GM21381 (cell line): Measurements from ENCODE around the gene CCN2.

Experiments
- ATAC-seq: cut with Tn5 transposase; IDR thresholded peaks from one replicate; pipeline ENCODE4 v1.9.1; 2021; ENCODE audit warnings: mild to moderate bottlenecking, moderate library complexity; ENCODE audit not compliant: unreplicated experiment

The CCN2 gene

DNA sequence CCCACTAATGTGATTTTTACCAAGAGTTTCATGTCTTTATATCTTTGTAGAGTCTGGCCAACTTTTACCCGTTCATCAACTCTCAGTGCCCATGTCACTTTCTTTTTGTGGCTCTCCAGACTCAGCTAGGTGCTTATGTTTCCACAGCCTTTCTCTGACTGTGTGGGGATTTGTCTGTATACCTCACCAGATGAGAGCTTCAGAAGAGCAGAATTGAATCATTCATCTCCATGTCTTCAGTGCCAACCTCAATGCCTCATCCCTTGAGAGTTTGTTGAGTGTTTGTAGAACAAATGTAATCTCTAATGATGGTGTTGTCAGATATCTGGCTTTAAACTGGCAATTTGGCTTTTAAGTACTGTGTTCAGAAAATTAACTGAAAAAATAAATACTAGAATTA lies 16.8 kb upstream of the CCN2 start:
- no peak for ATAC-seq

DNA sequence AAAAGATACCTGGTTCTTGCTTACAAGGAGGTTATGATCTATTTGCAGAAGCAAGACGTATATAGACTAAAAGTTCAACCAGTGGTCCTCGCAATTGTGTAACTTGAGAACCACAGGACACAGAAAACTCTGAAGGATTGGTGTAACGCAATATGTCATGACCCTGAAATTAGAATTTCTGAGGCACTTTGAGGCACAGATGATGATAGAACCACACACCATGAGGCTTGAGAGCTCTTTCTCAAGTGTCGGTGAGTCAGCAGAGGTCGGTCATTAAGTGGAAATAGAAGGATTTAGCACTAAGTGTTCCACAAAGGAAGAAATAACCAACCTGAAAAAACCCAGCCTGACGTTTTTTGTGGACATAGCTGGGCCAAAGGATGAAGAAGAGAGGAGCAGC lies 15.3 kb upstream of the CCN2 start:
- ATAC-seq = no peak

DNA sequence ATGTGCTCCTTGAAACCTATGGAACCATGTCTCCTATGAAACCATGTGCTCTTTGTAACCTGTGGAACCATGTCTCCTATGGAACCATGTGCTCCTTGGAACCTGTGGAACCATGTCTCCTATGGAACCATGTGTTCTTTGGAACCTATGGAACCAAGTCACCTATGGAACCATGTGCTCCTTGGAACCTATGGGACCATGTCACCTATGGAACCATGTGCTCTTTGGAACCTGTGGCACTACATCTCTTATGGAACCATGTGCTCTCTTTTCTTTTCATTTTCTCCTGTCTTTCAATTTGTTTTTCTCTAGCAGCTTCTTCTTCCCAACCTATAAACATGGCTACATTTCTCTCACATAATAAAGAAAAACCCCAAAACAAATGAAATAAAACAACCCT lies 11.9 kb upstream of the CCN2 start:
- no peak for ATAC-seq

GRCh38 chr6:131960371-131961133 lies 9.4 kb upstream of the CCN2 start:
- ATAC-seq = no peak

DNA sequence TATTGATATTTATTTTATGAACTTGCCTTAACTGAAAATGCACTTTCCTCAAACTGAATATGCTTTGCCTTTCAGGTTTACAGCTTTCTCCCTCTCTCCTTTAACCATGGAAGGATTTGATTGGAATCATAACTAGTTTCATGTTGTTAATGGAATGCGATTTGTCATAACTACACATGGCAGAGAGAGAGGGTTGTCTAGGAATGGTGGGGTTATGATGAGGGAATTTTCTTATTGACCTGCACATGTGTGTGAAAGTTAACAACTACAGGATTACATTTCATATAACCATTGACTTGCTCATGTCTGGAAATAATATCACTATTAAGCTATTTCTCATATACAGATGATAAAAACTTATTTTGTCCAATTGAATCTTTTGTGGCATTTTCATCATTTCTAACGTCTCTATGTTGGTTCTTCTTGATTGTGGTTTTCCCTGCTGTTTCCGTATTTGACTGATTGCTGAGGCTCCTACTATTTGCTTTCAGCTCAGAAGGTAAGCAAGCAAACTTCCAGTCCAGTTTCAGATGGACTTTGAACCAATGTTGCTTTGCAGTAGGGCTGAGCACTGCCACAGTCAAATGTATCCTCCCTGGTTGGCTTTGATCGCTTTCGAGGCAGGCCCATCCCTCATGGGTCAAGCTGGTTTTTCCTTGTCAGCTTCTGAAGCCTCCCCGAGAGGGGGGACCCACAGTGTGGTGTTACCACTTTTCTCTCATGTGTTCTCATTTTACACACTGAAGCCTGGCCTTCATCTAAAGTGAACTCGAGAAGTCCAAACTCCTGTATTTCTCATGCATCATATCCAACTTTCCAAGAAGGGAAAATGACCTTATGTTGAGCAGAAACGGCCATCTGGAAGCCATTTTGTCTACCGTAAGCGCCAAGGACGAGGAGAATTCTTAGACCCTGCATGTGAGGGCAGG lies 7.6 kb upstream of the CCN2 start:
- no peak for ATAC-seq

DNA sequence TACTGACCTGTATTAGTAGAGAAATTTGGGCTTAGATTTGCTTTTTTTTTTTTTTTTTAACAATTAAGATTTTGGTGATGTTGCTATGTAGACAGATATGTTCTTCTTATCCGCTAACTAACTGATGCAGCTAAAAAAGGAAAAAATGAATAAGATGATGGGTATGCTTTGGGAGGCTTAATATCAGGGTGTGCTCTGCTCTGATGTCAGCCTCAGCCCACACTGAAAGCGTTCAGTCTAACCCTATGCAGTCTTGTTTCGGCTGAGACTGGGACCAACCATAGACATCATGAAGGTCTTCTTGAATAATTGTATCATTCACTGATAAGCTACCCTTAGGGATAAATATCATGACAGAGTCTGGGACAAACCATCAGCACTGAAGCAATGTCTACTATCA lies 6.9 kb upstream of the CCN2 start:
- ATAC-seq = no peak

DNA sequence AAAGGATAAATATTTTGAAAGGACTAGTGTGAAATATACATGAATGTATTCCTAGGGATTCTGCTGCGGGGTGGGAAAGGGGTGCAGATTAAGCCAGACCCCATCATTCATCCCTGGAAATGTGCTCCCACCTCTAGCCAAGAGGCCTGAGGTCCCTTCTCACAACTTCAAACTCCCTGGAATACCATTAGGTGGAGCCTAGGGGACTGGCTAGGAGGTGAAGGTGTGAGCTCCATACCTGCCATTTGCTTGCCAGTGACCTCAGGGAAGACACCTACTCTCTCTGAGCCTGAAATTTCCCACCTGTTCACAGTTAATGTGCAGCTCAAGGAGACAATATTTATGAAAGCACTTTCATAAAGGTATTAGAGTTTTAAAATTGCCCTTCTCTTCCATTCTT lies 4.7 kb upstream of the CCN2 start:
- ATAC-seq = no peak

DNA sequence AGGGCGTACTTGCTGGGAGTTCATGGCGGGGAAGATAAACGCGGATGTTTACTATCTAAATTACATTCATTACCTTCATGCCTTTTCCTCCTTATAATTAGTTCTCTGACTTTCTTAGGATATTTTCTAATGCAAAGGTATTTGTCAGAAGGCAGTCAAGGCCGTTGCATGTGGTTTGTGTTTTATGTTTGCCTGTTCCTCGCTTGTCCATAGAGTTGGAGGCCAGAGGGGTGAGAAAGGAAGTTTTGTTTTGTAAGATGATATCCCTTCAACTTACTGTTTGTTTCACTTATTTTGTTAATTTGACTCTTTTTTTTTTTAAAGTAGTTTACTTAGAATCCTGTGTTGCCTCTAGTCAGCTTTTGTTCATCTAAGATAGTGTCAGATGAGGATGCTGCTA lies 4.0 kb upstream of the CCN2 start:
- no peak for ATAC-seq

DNA sequence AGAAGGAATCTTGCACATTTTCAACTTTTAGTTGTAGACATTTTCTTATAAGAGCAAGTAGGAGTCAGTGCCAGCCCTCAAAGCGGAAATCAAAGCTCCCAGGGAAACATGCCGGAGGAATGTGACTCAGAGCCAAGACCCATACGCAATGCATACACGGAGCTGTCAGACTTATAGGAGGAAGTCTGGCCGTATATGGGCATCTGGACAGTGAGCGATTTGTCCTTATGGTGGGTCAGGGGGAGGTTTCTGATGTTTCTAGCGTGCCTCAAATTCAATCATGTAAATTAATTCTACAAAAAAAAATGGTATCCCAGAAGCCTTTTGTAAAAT lies 3.6 kb upstream of the CCN2 start:
- no peak for ATAC-seq

DNA sequence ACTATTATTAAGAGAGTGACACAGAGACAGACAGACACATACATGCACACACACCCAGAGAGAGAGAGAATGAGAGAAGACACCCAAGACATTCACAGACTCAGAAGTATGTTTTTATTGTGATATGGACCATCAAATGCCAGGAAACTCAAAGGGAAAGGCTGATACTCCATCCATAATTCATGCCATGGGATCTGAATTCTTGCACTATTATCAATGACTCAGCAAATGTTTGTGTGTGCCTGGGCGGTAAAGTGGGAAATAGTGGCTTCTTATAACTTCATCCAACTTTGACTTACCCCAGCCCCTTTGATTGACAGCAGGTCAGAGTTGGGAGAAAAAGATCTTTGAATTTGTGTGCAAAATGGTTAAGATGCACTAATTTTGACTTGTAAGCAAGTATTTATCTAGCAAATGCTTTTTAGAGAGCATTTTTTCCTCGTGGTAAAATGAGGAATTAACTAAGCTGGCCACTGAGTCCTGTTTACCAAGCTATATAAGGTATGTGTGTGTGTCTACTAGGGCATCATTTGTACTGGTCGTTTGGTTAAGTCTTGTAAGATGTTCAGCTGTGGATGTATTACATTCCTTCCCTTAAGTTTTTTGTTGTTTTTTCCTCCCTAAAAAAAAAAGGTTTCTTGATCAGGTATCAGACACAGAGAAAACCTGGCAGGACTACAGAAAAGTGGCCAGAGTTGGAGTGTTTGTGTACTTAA lies 3.0 kb upstream of the CCN2 start:
- no peak for ATAC-seq

GRCh38 chr6:131952886-131953509 lies 1.8 kb upstream of the CCN2 start:
- no peak for ATAC-seq

GRCh38 chr6:131951576-131952230 lies 531 bp upstream of the CCN2 start:
- ATAC-seq = no peak

GRCh38 chr6:131949909-131950766 lies 1.0 kb downstream of the CCN2 start:
- ATAC-seq = no peak

GRCh38 chr6:131949620-131949908 lies 1.6 kb downstream of the CCN2 start:
- no peak for ATAC-seq

- no peak for ATAC-seq
These were observed 2.2 kb downstream of the CCN2 start for GRCh38 chr6:131948692-131949619.

DNA sequence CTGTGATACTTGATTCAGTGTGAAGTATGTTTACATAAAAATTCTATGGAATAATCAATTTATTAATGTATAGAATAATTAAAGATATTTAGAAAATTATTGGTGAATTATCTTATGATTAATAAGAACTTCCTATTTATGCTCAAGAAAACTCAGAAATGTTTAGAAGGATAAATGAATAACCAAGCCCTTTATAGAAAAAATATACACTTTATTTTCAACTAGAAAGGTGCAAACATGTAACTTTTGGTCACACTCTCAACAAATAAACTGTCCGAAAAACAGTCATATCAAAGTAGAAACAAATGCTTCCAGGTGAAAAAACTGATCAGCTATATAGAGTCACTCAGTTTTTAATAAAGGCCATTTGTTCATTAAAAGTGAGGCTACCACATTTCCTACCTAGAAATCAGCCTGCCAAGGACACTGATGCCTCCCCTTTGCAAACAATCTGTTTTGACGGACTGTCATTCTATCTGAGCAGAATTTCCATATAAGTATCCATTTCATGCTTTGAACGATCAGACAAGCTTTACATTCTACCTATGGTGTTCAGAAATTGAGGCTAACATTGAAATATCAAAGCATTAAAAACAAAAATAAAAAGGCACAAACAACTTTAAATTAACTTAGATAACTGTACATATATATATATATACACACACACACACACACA lies 3.0 kb downstream of the CCN2 start:
- no peak for ATAC-seq

DNA sequence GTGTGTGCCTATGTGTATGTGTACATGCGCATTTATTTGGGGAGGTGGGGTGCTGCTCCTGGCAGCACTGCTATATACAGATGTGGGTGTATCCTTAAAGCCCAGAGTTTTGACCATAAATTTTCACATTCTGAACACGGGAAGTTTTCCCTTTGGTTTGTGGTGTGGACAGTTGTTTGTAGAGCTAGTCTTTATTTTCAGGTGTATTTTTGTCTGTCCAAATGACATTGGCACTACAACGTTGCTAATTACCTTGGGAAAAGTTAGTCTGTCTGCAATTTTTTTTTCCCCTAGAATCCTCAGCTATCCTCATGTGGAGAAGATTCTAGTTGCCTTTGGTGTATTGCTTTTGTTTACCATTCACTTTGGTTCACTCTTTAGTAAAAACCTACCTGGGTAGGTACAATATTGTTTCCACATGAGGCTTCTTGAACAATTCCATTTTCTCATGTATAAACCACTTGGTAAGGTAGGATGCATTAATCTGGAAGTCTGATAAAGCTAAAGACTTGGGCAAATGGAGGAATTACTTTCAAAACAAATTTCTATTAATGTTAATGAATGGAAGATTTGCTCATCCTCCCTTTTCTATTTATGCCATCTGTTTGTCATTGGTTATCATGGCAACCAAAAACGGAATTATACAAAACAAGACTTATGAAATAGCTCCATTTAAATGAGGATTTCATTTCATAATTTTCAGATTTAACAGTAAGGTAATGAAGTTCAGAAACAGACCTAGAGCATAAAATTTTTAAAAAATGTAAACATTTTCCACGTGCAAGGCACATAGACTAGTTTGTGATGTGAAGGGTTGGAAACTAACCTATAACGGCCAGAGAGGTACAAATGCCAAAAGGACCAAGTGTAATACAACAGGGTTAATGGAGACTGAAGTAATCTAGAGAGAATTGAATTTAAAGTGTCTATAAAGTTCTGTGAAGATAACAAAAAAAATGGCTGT lies 3.9 kb downstream of the CCN2 start:
- no peak for ATAC-seq
